Stimulated activated CD4-positive, alpha-beta T cell treated with anti-CD3 and anti-CD28 coated beads, Interleukin-15, amount 100 ng/mL, for 48 hours (primary cell): ENCODE data around the gene CYP2E1.
"Not testable (repeated sequence)": the region's sequence is repeated elsewhere in the genome, so short reads cannot be mapped to it uniquely, and the experiment has no call there.

Source experiments
- DNase-seq, 2 donors: peaks; one replicate each; pipeline ENCODE4 v3.0.0-alpha.2; 2020; ENCODE audit warnings: low read depth in 2 of 2

The CYP2E1 gene

GRCh38 chr10:133569801-133570200, 42.6 kb downstream of the CYP2E1 start:
- not testable (repeated sequence) for DNase-seq

GRCh38 chr10:133572055-133572454, 44.9 kb downstream of the CYP2E1 start:
- not testable (repeated sequence) for DNase-seq

- not testable (repeated sequence) for DNase-seq
Measured at GRCh38 chr10:133573460-133573859, 46.3 kb downstream of the CYP2E1 start.

GRCh38 chr10:133577037-133577436, 49.9 kb downstream of the CYP2E1 start:
- DNase-seq, result not testable (repeated sequence)
